Liver (tissue), 3 donors: ENCODE results near the gene CDC42SE2.

ENCODE experiments used
- ATF3 ChIP-seq: IDR thresholded peaks from 2 replicates; pipeline ENCODE4 v1.6.1; 2016; ENCODE audit warnings: antibody characterized with exemption
- CTCF ChIP-seq: fragments of 150-350 bp; IDR thresholded peaks from 2 replicates; pipeline ENCODE4 v1.5.1; 2017; ENCODE audit warnings: improper control_type of control experiment, low read depth, low read length; ENCODE audit not compliant: missing input control
- EGR1 ChIP-seq, 2 donors: IDR thresholded peaks; 2 replicates each; pipeline ENCODE4 v1.6.1; 2016 to 2018; ENCODE audit warnings: antibody characterized with exemption in 2 of 2, low read depth in 2 of 2
- FOXA1 ChIP-seq: IDR thresholded peaks from 2 replicates; pipeline ENCODE4 v1.6.1; 2016; ENCODE audit warnings: antibody characterized with exemption
- GABPA ChIP-seq, 2 donors: IDR thresholded peaks in 1 of 2; conservative IDR thresholded peaks in 1 of 2; 2 replicates each; pipeline ENCODE4 v1.6.1; 2016; ENCODE audit warnings: antibody characterized with exemption in 2 of 2, mild to moderate bottlenecking in 1 of 2, moderate library complexity in 1 of 2
- RAD21 ChIP-seq, 2 donors: IDR thresholded peaks; 2 replicates each; pipeline ENCODE4 v1.6.1; 2016; ENCODE audit warnings: antibody characterized with exemption in 2 of 2, mild to moderate bottlenecking in 2 of 2
- RXRA ChIP-seq, 2 donors: IDR thresholded peaks; 2 replicates each; pipeline ENCODE4 v1.6.1; 2017 to 2018; ENCODE audit warnings: antibody characterized with exemption in 2 of 2, mild to moderate bottlenecking in 1 of 2
- SP1 ChIP-seq: IDR thresholded peaks from 2 replicates; pipeline ENCODE4 v1.6.1; 2018; ENCODE audit warnings: antibody characterized with exemption, mild to moderate bottlenecking
- TAF1 ChIP-seq: conservative IDR thresholded peaks from 2 replicates; pipeline ENCODE4 v1.6.1; 2016; ENCODE audit warnings: antibody characterized with exemption, mild to moderate bottlenecking
- YY1 ChIP-seq: IDR thresholded peaks from 2 replicates; pipeline ENCODE4 v1.6.1; 2016; ENCODE audit warnings: antibody characterized with exemption, mild to moderate bottlenecking
- TF ChIP-seq, protein P1 (sequence below): IDR thresholded peaks from 2 replicates; pipeline ENCODE4 v1.6.1; 2016; ENCODE audit warnings: antibody characterized with exemption
- TF ChIP-seq, protein P2 (sequence below): IDR thresholded peaks from 2 replicates; pipeline ENCODE4 v1.6.1; 2016; ENCODE audit warnings: antibody characterized with exemption, mild to moderate bottlenecking
- donor health status: healthy.
- donor health status: healthy.

- TF ChIP-seq CTCF: no peak
- TF ChIP-seq, protein P1, sequence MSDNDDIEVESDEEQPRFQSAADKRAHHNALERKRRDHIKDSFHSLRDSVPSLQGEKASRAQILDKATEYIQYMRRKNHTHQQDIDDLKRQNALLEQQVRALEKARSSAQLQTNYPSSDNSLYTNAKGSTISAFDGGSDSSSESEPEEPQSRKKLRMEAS: no peak
- no peak for TF ChIP-seq GABPA (IDR thresholded peaks at IDR 0.05 in 1 of 2, conservative IDR thresholded peaks at IDR 0.05 in 1 of 2)
- TF ChIP-seq, protein P2, sequence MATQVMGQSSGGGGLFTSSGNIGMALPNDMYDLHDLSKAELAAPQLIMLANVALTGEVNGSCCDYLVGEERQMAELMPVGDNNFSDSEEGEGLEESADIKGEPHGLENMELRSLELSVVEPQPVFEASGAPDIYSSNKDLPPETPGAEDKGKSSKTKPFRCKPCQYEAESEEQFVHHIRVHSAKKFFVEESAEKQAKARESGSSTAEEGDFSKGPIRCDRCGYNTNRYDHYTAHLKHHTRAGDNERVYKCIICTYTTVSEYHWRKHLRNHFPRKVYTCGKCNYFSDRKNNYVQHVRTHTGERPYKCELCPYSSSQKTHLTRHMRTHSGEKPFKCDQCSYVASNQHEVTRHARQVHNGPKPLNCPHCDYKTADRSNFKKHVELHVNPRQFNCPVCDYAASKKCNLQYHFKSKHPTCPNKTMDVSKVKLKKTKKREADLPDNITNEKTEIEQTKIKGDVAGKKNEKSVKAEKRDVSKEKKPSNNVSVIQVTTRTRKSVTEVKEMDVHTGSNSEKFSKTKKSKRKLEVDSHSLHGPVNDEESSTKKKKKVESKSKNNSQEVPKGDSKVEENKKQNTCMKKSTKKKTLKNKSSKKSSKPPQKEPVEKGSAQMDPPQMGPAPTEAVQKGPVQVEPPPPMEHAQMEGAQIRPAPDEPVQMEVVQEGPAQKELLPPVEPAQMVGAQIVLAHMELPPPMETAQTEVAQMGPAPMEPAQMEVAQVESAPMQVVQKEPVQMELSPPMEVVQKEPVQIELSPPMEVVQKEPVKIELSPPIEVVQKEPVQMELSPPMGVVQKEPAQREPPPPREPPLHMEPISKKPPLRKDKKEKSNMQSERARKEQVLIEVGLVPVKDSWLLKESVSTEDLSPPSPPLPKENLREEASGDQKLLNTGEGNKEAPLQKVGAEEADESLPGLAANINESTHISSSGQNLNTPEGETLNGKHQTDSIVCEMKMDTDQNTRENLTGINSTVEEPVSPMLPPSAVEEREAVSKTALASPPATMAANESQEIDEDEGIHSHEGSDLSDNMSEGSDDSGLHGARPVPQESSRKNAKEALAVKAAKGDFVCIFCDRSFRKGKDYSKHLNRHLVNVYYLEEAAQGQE: no peak
- TF ChIP-seq RAD21 (IDR thresholded peaks at IDR 0.05): no peak
- no peak for TF ChIP-seq EGR1 (IDR thresholded peaks at IDR 0.05; ENCODE audit: low read depth in 2 of 2)
- no peak for TF ChIP-seq YY1
- no peak for TF ChIP-seq TAF1
- TF ChIP-seq SP1: no peak
- TF ChIP-seq ATF3: no peak
- TF ChIP-seq FOXA1: no peak
- TF ChIP-seq RXRA (IDR thresholded peaks at IDR 0.05): no peak
These were observed 15.4 kb downstream of the CDC42SE2 start for GRCh38 chr5:131279204-131279603.
